Measurements from ENCODE around the gene USP48.

Gene USP48

GRCh38 chr1:21693732-21694131 is 89.2 kb downstream of the USP48 start:
- H3K4me3 ChIP-seq (ENCODE audit: low read depth, low read length): no peak overlapping the region
- TF ChIP-seq CTCF (IDR thresholded peaks at IDR 0.05; ENCODE audit: low read depth, low read length): no peak
- no peak for DNase-seq (ENCODE audit: low read depth, low spot score)
- in situ Hi-C loops (cut with HindIII; ENCODE audit: low sequenced_read_pairs): no loop called here

- no peak overlapping the region for H3K4me3 ChIP-seq (ENCODE audit: low read depth, low read length)
- in situ Hi-C loops (cut with HindIII; ENCODE audit: low sequenced_read_pairs): no loop called here
- no peak for TF ChIP-seq CTCF (IDR thresholded peaks at IDR 0.05; ENCODE audit: low read depth, low read length)
- no peak for DNase-seq (ENCODE audit: low read depth, low spot score)
These were observed 91.2 kb downstream of the USP48 start for GRCh38 chr1:21691739-21692138.

GRCh38 chr1:21689661-21690372 is 93.1 kb downstream of the USP48 start:
- in situ Hi-C loops (cut with HindIII; ENCODE audit: low sequenced_read_pairs): no loop called here
- no peak overlapping the region for H3K4me3 ChIP-seq (ENCODE audit: low read depth, low read length)
- no peak for DNase-seq (ENCODE audit: low read depth, low spot score)
- TF ChIP-seq CTCF (IDR thresholded peaks at IDR 0.05; ENCODE audit: low read depth, low read length): no peak

- no peak for DNase-seq (ENCODE audit: low read depth, low spot score)
- no peak overlapping the region for H3K4me3 ChIP-seq (ENCODE audit: low read depth, low read length)
- in situ Hi-C loops (cut with HindIII; ENCODE audit: low sequenced_read_pairs): no loop called here
- TF ChIP-seq CTCF (IDR thresholded peaks at IDR 0.05; ENCODE audit: low read depth, low read length): no peak
These were observed 95.8 kb downstream of the USP48 start for GRCh38 chr1:21687081-21687529.

GRCh38 chr1:21685946-21686678 is 96.8 kb downstream of the USP48 start:
- in situ Hi-C loops (cut with HindIII; ENCODE audit: low sequenced_read_pairs): no loop called here
- TF ChIP-seq CTCF (IDR thresholded peaks at IDR 0.05; ENCODE audit: low read depth, low read length): no peak
- no peak for DNase-seq (ENCODE audit: low read depth, low spot score)
- no peak overlapping the region for H3K4me3 ChIP-seq (ENCODE audit: low read depth, low read length)

- H3K4me3 ChIP-seq (ENCODE audit: low read depth, low read length): no peak overlapping the region
- DNase-seq (ENCODE audit: low read depth, low spot score): no peak
- no peak for TF ChIP-seq CTCF (IDR thresholded peaks at IDR 0.05; ENCODE audit: low read depth, low read length)
- in situ Hi-C loops (cut with HindIII; ENCODE audit: low sequenced_read_pairs): no loop called here
These were observed 101.5 kb downstream of the USP48 start for GRCh38 chr1:21681426-21681825.

Measured in astrocyte of the spinal cord (primary cell).